ENCODE results near the gene ABCE1. TPM values are rescaled to one million over a fixed set of nuclear protein-coding genes. Genes with fewer than 3 reads are reported as not detected.

The ABCE1 gene
- total and polyA plus RNA-seq, 11 donors, result 12.7 to 48.9 (median 40.1) TPM

DNA sequence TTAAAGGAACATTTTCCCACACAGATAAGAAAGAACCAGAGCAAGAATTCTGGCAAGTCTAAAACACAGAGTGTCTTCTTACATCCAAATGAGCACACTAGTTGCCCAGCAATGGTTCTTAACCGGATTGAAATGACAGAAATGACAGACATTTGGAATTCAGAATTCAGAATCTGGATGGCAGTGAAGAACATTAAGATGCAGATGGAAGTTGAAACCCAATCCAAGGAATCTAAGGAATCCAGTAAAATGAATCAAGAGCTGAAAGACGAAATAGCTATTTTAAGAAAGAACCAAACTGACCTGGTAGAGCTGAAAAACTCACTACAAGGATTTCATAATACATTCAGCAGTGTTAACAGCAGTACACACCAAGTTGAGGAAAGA is 21.6 kb upstream of the ABCE1 start:
- 82 to 94% (median 89%) methylated on average over 2 of the region's 2 CpGs for WGBS, 4 donors
- Histone ChIP-seq H3K4me1 (peaks cover 0 to 4% (median 0%) of the 10 kb centered on the region in 12 donors), H3K27ac (no peak overlapping the region), H3K4me3 (no peak overlapping the region), H3K27me3 (no peaks in the 10 kb centered on the region), H3K36me3 (peaks cover 0 to 25% (median 12%) of the 10 kb centered on the region in 9 donors), H3K9me3 (peaks cover 0 to 16% (median 0%) of the 10 kb centered on the region in 12 donors)
- intact Hi-C loops (cut with DNase I), result no loop called here
- no peak for ATAC-seq
- no peak for DNase-seq
- no peak for TF ChIP-seq POLR2A (IDR thresholded peaks at IDR 0.05)
- TF ChIP-seq, protein P1, sequence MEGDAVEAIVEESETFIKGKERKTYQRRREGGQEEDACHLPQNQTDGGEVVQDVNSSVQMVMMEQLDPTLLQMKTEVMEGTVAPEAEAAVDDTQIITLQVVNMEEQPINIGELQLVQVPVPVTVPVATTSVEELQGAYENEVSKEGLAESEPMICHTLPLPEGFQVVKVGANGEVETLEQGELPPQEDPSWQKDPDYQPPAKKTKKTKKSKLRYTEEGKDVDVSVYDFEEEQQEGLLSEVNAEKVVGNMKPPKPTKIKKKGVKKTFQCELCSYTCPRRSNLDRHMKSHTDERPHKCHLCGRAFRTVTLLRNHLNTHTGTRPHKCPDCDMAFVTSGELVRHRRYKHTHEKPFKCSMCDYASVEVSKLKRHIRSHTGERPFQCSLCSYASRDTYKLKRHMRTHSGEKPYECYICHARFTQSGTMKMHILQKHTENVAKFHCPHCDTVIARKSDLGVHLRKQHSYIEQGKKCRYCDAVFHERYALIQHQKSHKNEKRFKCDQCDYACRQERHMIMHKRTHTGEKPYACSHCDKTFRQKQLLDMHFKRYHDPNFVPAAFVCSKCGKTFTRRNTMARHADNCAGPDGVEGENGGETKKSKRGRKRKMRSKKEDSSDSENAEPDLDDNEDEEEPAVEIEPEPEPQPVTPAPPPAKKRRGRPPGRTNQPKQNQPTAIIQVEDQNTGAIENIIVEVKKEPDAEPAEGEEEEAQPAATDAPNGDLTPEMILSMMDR (IDR thresholded peaks at IDR 0.05), result no peak

DNA sequence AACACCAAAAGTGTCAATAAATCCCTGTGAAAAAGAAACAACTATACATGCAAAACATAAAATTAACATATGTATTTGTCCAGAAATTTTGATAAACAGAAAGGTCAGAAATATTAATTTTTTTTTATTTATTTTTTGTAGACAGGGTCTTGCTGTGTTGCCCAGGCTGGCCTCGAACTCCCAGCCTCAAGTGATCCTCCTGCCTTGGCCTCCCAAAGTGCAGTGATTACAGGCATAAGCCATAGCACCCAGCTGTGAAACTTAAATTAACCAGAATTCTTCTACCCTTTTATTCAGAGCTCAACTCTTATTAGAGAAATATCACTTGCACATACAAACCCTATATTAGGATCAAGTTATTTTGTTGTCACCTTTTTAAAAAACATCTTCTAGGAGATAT is 16.4 kb upstream of the ABCE1 start:
- DNase-seq (no peak), ATAC-seq (no peak)
- Histone ChIP-seq H3K27me3 (no peaks in the 10 kb centered on the region), H3K9me3 (peaks cover 0 to 16% (median 0%) of the 10 kb centered on the region in 12 donors), H3K36me3 (peaks cover 0 to 56% (median 21%) of the 10 kb centered on the region in 9 donors), H3K27ac (no peak overlapping the region), H3K4me1 (no peaks in the 10 kb centered on the region), H3K4me3 (no peak overlapping the region)
- 92 to 100% (median 98%) methylated on average over 1 of the region's 1 CpG for WGBS, 4 donors
- no peak for TF ChIP-seq POLR2A (IDR thresholded peaks at IDR 0.05)
- TF ChIP-seq, protein P1 (IDR thresholded peaks at IDR 0.05), result no peak
- intact Hi-C loops (cut with DNase I), result no loop called here

DNA sequence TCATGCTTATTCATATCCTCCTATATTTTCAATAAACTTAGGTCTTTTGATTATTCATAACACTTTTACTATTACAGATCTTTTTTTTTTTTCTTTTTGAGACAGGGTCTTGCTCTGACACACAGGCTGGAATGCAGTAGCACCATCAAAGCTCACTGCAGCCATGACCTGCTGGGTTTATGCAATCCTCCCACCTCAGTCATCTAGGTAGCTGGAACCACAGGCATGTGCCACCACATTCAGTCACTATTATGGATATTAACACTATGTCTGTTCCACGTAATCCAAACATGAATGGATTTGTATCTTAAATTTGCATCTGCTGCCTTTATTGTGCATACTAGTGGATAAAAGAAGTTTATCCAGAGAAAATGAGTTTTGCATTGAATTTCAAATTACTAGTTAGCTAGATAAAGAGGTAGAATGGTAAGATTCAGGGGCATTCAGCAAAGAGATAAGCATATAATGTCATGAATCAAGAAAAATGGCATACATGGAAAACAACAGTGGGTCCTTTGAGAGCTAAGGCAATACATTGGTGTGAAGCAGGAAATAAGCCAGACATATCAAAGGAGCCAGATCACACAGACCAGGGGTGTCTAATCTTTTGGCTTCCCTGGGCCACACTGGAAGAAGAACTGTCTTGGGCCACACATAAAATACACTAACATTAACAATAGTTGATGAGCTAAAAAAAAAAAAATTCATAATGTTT is 14.1 kb upstream of the ABCE1 start:
- 91 to 97% (median 94%) methylated on average over 1 of the region's 1 CpG for WGBS, 4 donors
- TF ChIP-seq, protein P1 (IDR thresholded peaks at IDR 0.05), result no peak
- TF ChIP-seq POLR2A (IDR thresholded peaks at IDR 0.05), result no peak

DNA sequence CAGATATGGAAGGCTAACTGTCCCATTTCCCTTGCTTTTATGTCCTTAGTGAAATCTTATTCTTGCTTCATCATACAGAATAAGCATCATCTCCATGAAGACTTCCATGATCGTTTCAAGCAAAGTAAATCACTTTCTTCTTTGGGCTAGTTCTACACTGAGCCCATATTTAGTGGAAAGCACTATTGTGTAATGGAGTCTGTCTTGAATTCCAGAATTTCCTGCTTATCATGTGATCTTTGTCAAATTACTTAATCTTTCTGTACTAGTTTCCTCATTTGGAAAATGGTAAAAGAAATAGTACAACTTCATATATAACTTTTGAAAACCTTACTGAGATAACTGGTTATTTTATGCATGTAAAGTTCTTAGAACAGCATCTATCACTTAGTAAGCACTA is 7.7 kb upstream of the ABCE1 start:
- no peak overlapping the region for H3K4me3 ChIP-seq
- no peak for DNase-seq
- H3K27ac ChIP-seq, result peak overlapping the region in 1 of 12 donors; percentile 54
- peaks cover 0 to 94% (median 69%) of the 10 kb centered on the region in 9 donors for H3K36me3 ChIP-seq
- H3K9me3 ChIP-seq, result peaks cover 0 to 14% (median 2%) of the 10 kb centered on the region in 12 donors
- 88 to 95% (median 91%) methylated on average over 1 of the region's 1 CpG for WGBS, 4 donors
- no peak for ATAC-seq
- intact Hi-C loops (cut with DNase I), result loop anchor here in 2 of 10 donors (10.0 kb wide), 1 partner anchor 916 kb away; no protein-coding TSS in a partner anchor
- no peak for TF ChIP-seq POLR2A (IDR thresholded peaks at IDR 0.05)
- TF ChIP-seq, protein P1 (IDR thresholded peaks at IDR 0.05), result no peak
- peaks cover 0 to 21% (median 0%) of the 10 kb centered on the region in 12 donors for H3K4me1 ChIP-seq
- no peaks in the 10 kb centered on the region for H3K27me3 ChIP-seq

More for the DNA sequence above, 14.1 kb upstream of the ABCE1 start:
- H3K27ac ChIP-seq, result no peak overlapping the region
- no peaks in the 10 kb centered on the region for H3K9me3 ChIP-seq
- intact Hi-C loops (cut with DNase I), result no loop called here
- no peaks in the 10 kb centered on the region for H3K27me3 ChIP-seq
- H3K4me3 ChIP-seq, result no peak overlapping the region
- H3K4me1 ChIP-seq, result peaks cover 0 to 16% (median 0%) of the 10 kb centered on the region in 12 donors
- DNase-seq, result no peak
- peaks cover 0 to 76% (median 33%) of the 10 kb centered on the region in 9 donors for H3K36me3 ChIP-seq
- no peak for ATAC-seq

Data from heart left ventricle (tissue), 16 donors.